A549 (cell line): ENCODE data around the gene GRHL1. TPM values are rescaled to one million over a fixed set of nuclear protein-coding genes. Genes with fewer than 3 reads are reported as not detected.

Source experiments
- ATAC-seq, 2 experiments: fragments of 200-7000 bp in 1 of 2; fragments of >200 bp in 1 of 2; cut with Nextera tagmentation in 1 of 2; cut with Tn5 transposase in 1 of 2; 3 replicates each; pipeline versions ENCODE4 v1.8.0 to v1.9.1; 2018 to 2020; ENCODE audit warnings: mild to moderate bottlenecking in 1 of 2, moderate library complexity in 1 of 2
- CTCF ChIA-PET: fragments of 300-600 bp; sonication (Branson Sonifier 250); formaldehyde crosslinking; extraction: SDS; loops from one replicate; lab custom pipeline; 2021; ENCODE audit warnings: antibody characterized with exemption, inconsistent platforms; lab: Yijun Ruan, JAX
- POLR2A ChIA-PET: fragments of 350-600 bp; formaldehyde crosslinking; extraction: SDS; loops from one replicate; lab custom pipeline; 2021; ENCODE audit warnings: antibody characterized with exemption, inconsistent platforms; lab: Yijun Ruan, JAX
- DNase-seq, 2 experiments: peaks; one replicate each; pipeline versions ENCODE4 v3.0.0 to v3.0.0-alpha.2; 2011 to 2016; ENCODE audit warnings: low read depth in 1 of 2, low spot score in 1 of 2
- FAIRE-seq: peaks from 2 replicates; lab custom pipeline; 2011; peaks lifted over from hg19 to GRCh38; lab: Jason Lieb, UNC
- H3K27ac ChIP-seq, 2 experiments: fragments of >200 bp; sonication (Bioruptor Twin); formaldehyde crosslinking; 3 replicates each; pipeline ENCODE4 v1.5.1; 2016 to 2017
- H3K4me1 ChIP-seq: fragments of >200 bp; sonication (Bioruptor Twin); formaldehyde crosslinking; 3 replicates; pipeline ENCODE4 v1.6.1; 2016
- H3K4me2 ChIP-seq: fragments of >200 bp; sonication (Bioruptor Twin); formaldehyde crosslinking; 3 replicates; pipeline ENCODE4 v1.6.1; 2016
- H3K4me3 ChIP-seq: fragments of >200 bp; sonication (Bioruptor Twin); formaldehyde crosslinking; 3 replicates; pipeline ENCODE4 v1.5.1; 2016
- H3K9me3 ChIP-seq: fragments of >200 bp; sonication (Bioruptor Twin); formaldehyde crosslinking; 3 replicates; pipeline ENCODE4 v1.6.1; 2016
- ATOH8 ChIP-seq: fragments of 250-450 bp; sonication (Bioruptor Pico); IDR thresholded peaks from 2 replicates; pipeline ENCODE4 v1.5.0; 2020; ENCODE audit warnings: low read depth, mild to moderate bottlenecking, moderate library complexity
- CEBPB ChIP-seq, 2 experiments: fragments of >200 bp in 1 of 2; sonication (Bioruptor Twin) in 1 of 2; formaldehyde crosslinking in 1 of 2; IDR thresholded peaks; 2 replicates each; pipeline ENCODE4 v1.6.1; 2012 to 2016
- CHD2 ChIP-seq: fragments of 150-350 bp; IDR thresholded peaks from 2 replicates; pipeline ENCODE4 v1.6.1; 2014; ENCODE audit warnings: low read length; ENCODE audit not compliant: partially characterized antibody
- E2F6 ChIP-seq: IDR thresholded peaks from 2 replicates; pipeline ENCODE4 v1.6.1; 2012; ENCODE audit warnings: low read depth, borderline replicate concordance
- ESRRA ChIP-seq: fragments of 150-350 bp; IDR thresholded peaks from 2 replicates; pipeline ENCODE4 v1.6.1; 2014; ENCODE audit warnings: mild to moderate bottlenecking, low read length, borderline replicate concordance
- FOSL2 ChIP-seq, 2 experiments: fragments of 450-650 bp in 1 of 2; fragments of >200 bp in 1 of 2; sonication (Bioruptor Twin) in 1 of 2; formaldehyde crosslinking; IDR thresholded peaks; 2 replicates each; pipeline versions ENCODE4 v1.5.0 to v1.6.1; 2016 to 2020; ENCODE audit warnings: mild to moderate bottlenecking in 1 of 2, moderate library complexity in 1 of 2
- HEYL ChIP-seq: fragments of 250-450 bp; sonication (Bioruptor Pico); IDR thresholded peaks from 2 replicates; pipeline ENCODE4 v1.8.0; 2021; ENCODE audit warnings: mild to moderate bottlenecking, moderate library complexity
- JUN ChIP-seq, 2 experiments: fragments of >200 bp; sonication (Bioruptor Twin); formaldehyde crosslinking; IDR thresholded peaks; 2 replicates in 1 of 2; 3 replicates in 1 of 2; pipeline ENCODE4 v1.6.1; 2016 to 2017
- JUNB ChIP-seq: fragments of >200 bp; sonication (Bioruptor Twin); formaldehyde crosslinking; IDR thresholded peaks from 2 replicates; pipeline ENCODE4 v1.6.1; 2016
- KDM1A ChIP-seq: fragments of 200-600 bp; sonication (generic); IDR thresholded peaks from 2 replicates; pipeline ENCODE4 v1.6.1; 2016; ENCODE audit warnings: low read depth, mild to moderate bottlenecking
- MAFK ChIP-seq: fragments of 450-650 bp; IDR thresholded peaks from 2 replicates; pipeline ENCODE4 v1.6.1; 2014; ENCODE audit not compliant: partially characterized antibody
- MAX ChIP-seq: IDR thresholded peaks from 2 replicates; pipeline ENCODE4 v1.6.1; 2012
- NPAS2 ChIP-seq: fragments of 250-450 bp; sonication (Bioruptor Pico); IDR thresholded peaks from 2 replicates; pipeline ENCODE4 v1.8.0; 2022; ENCODE audit warnings: mild to moderate bottlenecking, moderate library complexity, borderline replicate concordance
- NR3C1 ChIP-seq: fragments of >200 bp; sonication (Bioruptor Twin); formaldehyde crosslinking; IDR thresholded peaks from 3 replicates; pipeline ENCODE4 v1.6.1; 2017
- PHF8 ChIP-seq: fragments of 200-600 bp; sonication (generic); IDR thresholded peaks from 2 replicates; pipeline ENCODE4 v1.6.1; 2016; ENCODE audit warnings: low read depth, mild to moderate bottlenecking, antibody characterized with exemption, moderate library complexity, borderline replicate concordance
- POLR2AphosphoS2 ChIP-seq: conservative IDR thresholded peaks from 2 replicates; pipeline ENCODE4 v1.6.1; 2012; ENCODE audit warnings: low read length, improper control_type of control experiment, inconsistent platforms
- RAD21 ChIP-seq, 2 experiments: fragments of >200 bp in 1 of 2; sonication (Bioruptor Twin) in 1 of 2; formaldehyde crosslinking in 1 of 2; IDR thresholded peaks in 1 of 2; conservative IDR thresholded peaks in 1 of 2; 2 replicates in 1 of 2; 3 replicates in 1 of 2; pipeline ENCODE4 v1.6.1; 2012 to 2018; ENCODE audit warnings: inconsistent platforms in 1 of 2
- SREBF2 ChIP-seq: fragments of 450-650 bp; IDR thresholded peaks from 2 replicates; pipeline ENCODE4 v1.6.1; 2014; ENCODE audit warnings: mild to moderate bottlenecking, moderate library complexity
- ZFP36 ChIP-seq: fragments of 450-650 bp; IDR thresholded peaks from 2 replicates; pipeline ENCODE4 v1.6.1; 2014; ENCODE audit warnings: borderline replicate concordance; ENCODE audit not compliant: partially characterized antibody
- ZSCAN20 ChIP-seq: fragments of 250-450 bp; sonication (Bioruptor Pico); IDR thresholded peaks from 2 replicates; pipeline ENCODE4 v1.8.0; 2022; ENCODE audit warnings: mild to moderate bottlenecking, moderate library complexity
- WGBS: methylation state at CpG from one replicate; pipeline ENCODE4 v1.1.6; 2017; ENCODE audit errors: missing lambda C conversion rate; 5-methylcytosine and 5-hydroxymethylcytosine counted together
- polyA plus RNA-seq, 4 experiments: library from polyadenylated mRNA; depleted of rRNA in 3 of 4; stranded (reverse); fragments of >200 nt; fragmentation: RNase III in 1 of 4; extraction: RNeasy Plus Mini Kit Qiagen cat#74134 plus additional on column Dnase treatment in 1 of 4; gene quantifications; 2 replicates in 3 of 4; 3 replicates in 1 of 4; pipeline ENCODE4 v1.2.3, GENCODE V29; 2011 to 2017

Gene GRHL1
- polyA plus RNA-seq, 2 of the 4 experiments (the other 2 are of a cell fraction), result 0.68 to 1.2 TPM

- H3K27ac ChIP-seq, result no peak overlapping the region
- no peak for TF ChIP-seq CHD2
- 63% methylated on average over 3 of the region's 3 CpGs for WGBS
- H3K4me1 ChIP-seq, result no peaks in the 10 kb centered on the region
- CTCF ChIA-PET, result interaction anchor here (1.3 to 8.7 kb wide), 3 partner anchors 17 to 44 kb away, joined by 3 to 65 read pairs (median 9); no protein-coding TSS in a partner anchor
- no peak overlapping the region for H3K4me3 ChIP-seq
- DNase-seq (no peak), FAIRE-seq (no peak), ATAC-seq (no peak)
- no peaks in the 10 kb centered on the region for H3K9me3 ChIP-seq
- POLR2A ChIA-PET, result no interaction called here
- H3K4me2 ChIP-seq, result no peak overlapping the region
These were observed 53.3 kb downstream of the GRHL1 start for GRCh38 chr2:10004836-10005235.

- Histone ChIP-seq H3K9me3 (no peaks in the 10 kb centered on the region), H3K4me2 (no peak overlapping the region), H3K4me1 (no peaks in the 10 kb centered on the region), H3K4me3 (no peak overlapping the region), H3K27ac (no peak overlapping the region)
- FAIRE-seq (no peak), DNase-seq (no peak), ATAC-seq (no peak)
- CTCF ChIA-PET, result interaction anchor here (0.8 to 8.7 kb wide), 5 partner anchors 15 to 162 kb away, joined by 3 to 65 read pairs (median 3); partner anchors contain the start of gene TAF1B
- POLR2A ChIA-PET, result no interaction called here
- 89% methylated on average over 17 of the region's 17 CpGs for WGBS
- TF ChIP-seq NPAS2 (no peak), MAFK (peak; percentile 40)
These were observed 54.2 kb downstream of the GRHL1 start for GRCh38 chr2:10005461-10006235.

GRCh38 chr2:10006236-10007161 lies 55.0 kb downstream of the GRHL1 start:
- Histone ChIP-seq H3K4me1 (no peaks in the 10 kb centered on the region), H3K9me3 (no peaks in the 10 kb centered on the region), H3K27ac (no peak overlapping the region), H3K4me3 (no peak overlapping the region), H3K4me2 (no peak overlapping the region)
- POLR2A ChIA-PET, result no interaction called here
- DNase-seq (peak in 1 of 2 experiments; percentile 20), FAIRE-seq (no peak), ATAC-seq (peak in 1 of 2 experiments; percentile 25; a peak in 1 of 6 replicates)
- no peak for TF ChIP-seq CEBPB (IDR thresholded peaks at IDR 0.05)
- no peak for TF ChIP-seq POLR2AphosphoS2
- no peak for TF ChIP-seq HEYL (CRISPR knock-in tag)
- TF ChIP-seq ESRRA, result no peak
- no peak for TF ChIP-seq E2F6
- no peak for TF ChIP-seq JUN (IDR thresholded peaks at IDR 0.05)
- no peak for TF ChIP-seq KDM1A
- TF ChIP-seq FOSL2 (IDR thresholded peaks at IDR 0.05), result no peak
- TF ChIP-seq FOSL2 (CRISPR knock-in tag; IDR thresholded peaks at IDR 0.05), result no peak
- TF ChIP-seq RAD21 (conservative IDR thresholded peaks at IDR 0.05 in 1 of 2, IDR thresholded peaks at IDR 0.05 in 1 of 2), result no peak
- no peak for TF ChIP-seq ZSCAN20 (CRISPR knock-in tag)
- no peak for TF ChIP-seq ATOH8 (CRISPR knock-in tag)
- TF ChIP-seq SREBF2, result no peak
- no peak for TF ChIP-seq PHF8
- no peak for TF ChIP-seq MAX
- TF ChIP-seq ZFP36, result no peak
- no peak for TF ChIP-seq NR3C1
- TF ChIP-seq JUNB, result no peak
- CTCF ChIA-PET, result interaction anchor here (0.6 to 8.7 kb wide), 10 partner anchors 10 to 193 kb away, joined by 3 to 65 read pairs (median 3); partner anchors contain the start of gene TAF1B
- WGBS, result 90% methylated on average over 63 of the region's 64 CpGs
